Endothelial cell (in vitro differentiated cells): ENCODE data around the gene IFRD1. TPM values are rescaled to one million over a fixed set of nuclear protein-coding genes. Genes with fewer than 3 reads are reported as not detected.
A peak's percentile ranks its signal among the peaks of the same experiment; 100 is the strongest.

Source experiments
- DNase-seq: peaks from one replicate; pipeline ENCODE4 v3.0.0; 2021; ENCODE audit warnings: low spot score
- H3K27ac Mint-ChIP-seq: one replicate; pipeline ENCODE4 v1.8.0; 2021; ENCODE audit warnings: mixed read lengths, inconsistent platforms; ENCODE audit not compliant: unreplicated experiment
- H3K27me3 Mint-ChIP-seq: one replicate; pipeline ENCODE4 v1.8.0; 2021; ENCODE audit warnings: mild to moderate bottlenecking, moderate library complexity, mixed read lengths, inconsistent platforms; ENCODE audit not compliant: unreplicated experiment
- H3K36me3 Mint-ChIP-seq: one replicate; pipeline ENCODE4 v1.8.0; 2021; ENCODE audit warnings: mild to moderate bottlenecking, low read depth, mixed read lengths, inconsistent platforms; ENCODE audit not compliant: unreplicated experiment
- H3K4me1 Mint-ChIP-seq: one replicate; pipeline ENCODE4 v1.8.0; 2021; ENCODE audit warnings: mild to moderate bottlenecking, mixed read lengths, inconsistent platforms; ENCODE audit not compliant: unreplicated experiment
- H3K4me3 Mint-ChIP-seq: one replicate; pipeline ENCODE4 v1.8.0; 2021; ENCODE audit warnings: mild to moderate bottlenecking, mixed read lengths, inconsistent platforms; ENCODE audit not compliant: unreplicated experiment
- H3K9me3 Mint-ChIP-seq: one replicate; pipeline ENCODE4 v1.8.0; 2021; ENCODE audit warnings: mixed read lengths, inconsistent platforms; ENCODE audit not compliant: unreplicated experiment
- CTCF ChIP-seq: fragments of 200-600 bp; sonication (generic); IDR thresholded peaks from one replicate; pipeline ENCODE4 v1.5.0; 2021; ENCODE audit warnings: antibody characterized with exemption; ENCODE audit not compliant: unreplicated experiment
- long read RNA-seq: library from polyadenylated mRNA; unstranded; transcript quantifications from one replicate; pipeline ENCODE4 v2.0.0, GENCODE V29; 2020; ENCODE audit not compliant: unreplicated experiment
- total RNA-seq: library from RNA; stranded (reverse); fragmentation: NEBNext Ultra II Directional; extraction: Animal tissue kit (Norgen Biotek cat#: 25700); gene quantifications from one replicate; pipeline ENCODE4 v1.2.1, GENCODE V29; 2021; ENCODE audit not compliant: unreplicated experiment

The IFRD1 gene, protein sequence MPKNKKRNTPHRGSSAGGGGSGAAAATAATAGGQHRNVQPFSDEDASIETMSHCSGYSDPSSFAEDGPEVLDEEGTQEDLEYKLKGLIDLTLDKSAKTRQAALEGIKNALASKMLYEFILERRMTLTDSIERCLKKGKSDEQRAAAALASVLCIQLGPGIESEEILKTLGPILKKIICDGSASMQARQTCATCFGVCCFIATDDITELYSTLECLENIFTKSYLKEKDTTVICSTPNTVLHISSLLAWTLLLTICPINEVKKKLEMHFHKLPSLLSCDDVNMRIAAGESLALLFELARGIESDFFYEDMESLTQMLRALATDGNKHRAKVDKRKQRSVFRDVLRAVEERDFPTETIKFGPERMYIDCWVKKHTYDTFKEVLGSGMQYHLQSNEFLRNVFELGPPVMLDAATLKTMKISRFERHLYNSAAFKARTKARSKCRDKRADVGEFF
- total RNA-seq = 55.4 TPM
- long read RNA-seq, transcript IFRD1-202 (12 exons, 2,290 nt) = major isoform, 36 of 46 reads
- long read RNA-seq, partial matches to known transcripts = 1 of 46 reads
- long read RNA-seq, other reads (novel, unspliced or antisense) = 4 of 46 reads

DNA sequence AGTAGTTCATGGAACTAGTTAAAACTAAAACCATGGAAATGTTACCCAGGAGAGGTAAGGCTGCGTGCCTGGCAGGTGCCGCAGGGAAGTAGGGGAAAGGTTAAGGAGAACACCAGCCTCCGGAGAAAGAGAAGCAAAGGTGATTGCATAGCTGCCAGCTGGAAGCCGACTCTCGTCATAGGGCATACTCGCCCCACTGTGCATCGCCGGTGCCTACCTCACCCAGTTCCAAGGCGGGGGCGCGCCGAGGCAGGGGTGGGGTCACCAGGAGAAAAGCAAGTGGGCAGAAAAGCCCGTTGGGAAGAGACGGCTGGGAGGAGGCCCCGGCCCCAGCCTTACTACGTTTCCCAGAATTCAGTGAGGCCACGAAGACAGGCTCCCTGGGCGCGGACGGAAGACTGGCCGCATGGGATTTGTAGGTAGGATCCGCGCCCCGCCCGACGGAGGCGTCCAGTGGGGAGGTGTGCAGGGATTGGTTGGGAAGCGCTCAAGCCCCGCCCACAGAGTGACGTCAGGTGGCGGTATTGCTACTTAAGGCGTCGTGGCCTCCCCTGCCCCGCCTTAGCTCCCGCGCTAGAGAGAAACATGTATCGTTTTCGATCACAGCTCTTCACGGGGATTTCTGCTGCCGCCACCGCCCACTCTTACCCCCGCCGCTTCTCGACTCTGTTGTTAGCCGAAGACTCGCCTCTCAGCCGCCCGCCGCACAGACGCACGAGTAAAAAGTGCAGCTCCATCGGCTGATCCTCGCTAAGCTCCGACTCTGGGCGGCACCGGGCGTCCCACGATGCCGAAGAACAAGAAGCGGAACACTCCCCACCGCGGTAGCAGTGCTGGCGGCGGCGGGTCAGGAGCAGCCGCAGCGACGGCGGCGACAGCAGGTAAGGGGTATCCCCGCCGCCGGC is at the start of gene IFRD1:
IFRD1 (plus strand) TSS at position 559 of the 905 bp plus-strand sequence; CDS start at position 788, 229 bp downstream.
- peak; percentile 98 for DNase-seq
- Mint-ChIP-seq H3K27ac (peak within 1 kb of the TSS; percentile 95), H3K4me1 (peaks cover 56% of the 10 kb centered on the region), H3K36me3 (no peaks in the 10 kb centered on the region), H3K9me3 (no peaks in the 10 kb centered on the region), H3K27me3 (peaks cover 11% of the 10 kb centered on the region), H3K4me3 (peak within 1 kb of the TSS; percentile 98)
- TF ChIP-seq CTCF = no peak

DNA sequence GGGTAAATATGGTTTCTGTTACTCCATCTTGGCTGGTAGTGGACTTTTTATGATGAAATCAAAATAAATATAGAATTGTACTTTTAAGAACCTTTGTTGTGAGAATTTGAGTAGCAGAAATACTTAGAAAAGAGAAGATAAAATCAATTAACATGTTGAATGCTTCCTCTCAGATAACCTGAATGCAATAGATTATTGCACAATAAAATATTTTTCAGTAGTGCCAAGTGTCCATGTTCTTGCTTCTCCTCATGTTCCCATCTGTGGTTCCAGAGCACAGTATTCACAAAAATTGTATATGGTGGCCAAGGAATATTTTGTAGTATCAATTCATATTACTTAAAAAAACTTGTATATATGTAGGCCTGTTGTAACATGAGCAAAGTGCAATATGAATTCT is 45.9 kb upstream of the IFRD1 start:
- Mint-ChIP-seq H3K27ac (no peak overlapping the region), H3K9me3 (no peaks in the 10 kb centered on the region), H3K27me3 (no peaks in the 10 kb centered on the region), H3K4me1 (peaks cover 2% of the 10 kb centered on the region), H3K4me3 (no peak overlapping the region), H3K36me3 (no peaks in the 10 kb centered on the region)
- no peak for TF ChIP-seq CTCF
- DNase-seq = no peak

DNA sequence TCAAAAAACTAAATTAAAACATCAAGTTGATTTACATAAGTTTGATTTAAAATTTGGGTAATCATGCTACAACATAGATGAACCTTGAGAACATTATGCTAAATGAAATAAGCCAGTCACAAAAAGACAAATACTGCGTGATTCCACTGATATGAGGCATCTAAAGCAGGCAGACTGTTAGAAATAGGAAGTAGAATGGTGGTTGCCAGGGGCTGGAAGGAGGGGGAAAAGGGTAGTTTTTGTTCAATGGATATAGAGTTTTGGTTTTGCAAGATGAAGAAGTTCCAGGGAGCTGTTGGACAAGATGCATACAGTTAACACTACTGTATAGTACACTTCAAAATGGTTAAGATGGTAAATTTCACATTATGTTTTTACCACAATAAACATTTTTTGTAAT is 45.0 kb upstream of the IFRD1 start:
- no peak overlapping the region for H3K4me3 Mint-ChIP-seq
- TF ChIP-seq CTCF = no peak
- H3K27me3 Mint-ChIP-seq = no peaks in the 10 kb centered on the region
- no peaks in the 10 kb centered on the region for H3K9me3 Mint-ChIP-seq
- DNase-seq = no peak
- H3K27ac Mint-ChIP-seq = no peak overlapping the region
- H3K4me1 Mint-ChIP-seq = peaks cover 2% of the 10 kb centered on the region
- H3K36me3 Mint-ChIP-seq = no peaks in the 10 kb centered on the region

DNA sequence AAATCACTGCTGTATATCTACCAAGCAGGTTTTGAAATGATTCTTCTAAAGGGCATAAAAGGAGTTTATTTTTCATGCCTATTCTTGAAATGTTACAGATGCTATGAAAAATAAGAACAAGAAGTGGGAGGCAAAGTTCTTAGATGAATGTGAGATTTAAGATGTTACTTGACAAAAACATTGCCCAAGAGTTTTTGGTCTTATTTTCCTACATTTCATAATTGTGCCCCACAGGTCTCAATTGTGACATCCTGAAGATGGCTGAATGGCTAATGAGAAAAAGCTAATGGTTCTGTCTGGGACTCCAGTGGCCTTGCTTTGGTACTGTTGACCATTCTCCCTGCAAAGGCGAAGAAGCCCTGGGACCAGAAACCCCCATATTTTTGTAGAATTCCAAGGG is 43.0 kb upstream of the IFRD1 start:
- DNase-seq = no peak
- Mint-ChIP-seq H3K9me3 (no peaks in the 10 kb centered on the region), H3K27me3 (no peaks in the 10 kb centered on the region), H3K36me3 (no peaks in the 10 kb centered on the region), H3K4me1 (peaks cover 13% of the 10 kb centered on the region), H3K27ac (no peak overlapping the region), H3K4me3 (no peak overlapping the region)
- TF ChIP-seq CTCF = no peak
